HG03060 (cell line): ENCODE results near the gene DLG5.
A peak's percentile ranks its signal among the peaks of the same experiment; 100 is the strongest.

ENCODE experiments used
- ATAC-seq: cut with Tn5 transposase; IDR thresholded peaks from one replicate; pipeline ENCODE4 v1.9.1; 2021; ENCODE audit warnings: low read depth, moderate number of reproducible peaks; ENCODE audit not compliant: unreplicated experiment

DLG5 gene

GRCh38 chr10:77896058-77896457, 30.5 kb downstream of the DLG5 start:
- no peak for ATAC-seq

GRCh38 chr10:77894058-77894457, 32.5 kb downstream of the DLG5 start:
- ATAC-seq: no peak

- ATAC-seq: no peak
Measured at GRCh38 chr10:77893386-77893785, 33.2 kb downstream of the DLG5 start.

GRCh38 chr10:77892761-77893160, 33.8 kb downstream of the DLG5 start:
- ATAC-seq: no peak

GRCh38 chr10:77892021-77892739, 34.4 kb downstream of the DLG5 start:
- ATAC-seq: no peak

- no peak for ATAC-seq
Measured at GRCh38 chr10:77890097-77890496, 36.5 kb downstream of the DLG5 start.

GRCh38 chr10:77889277-77889903, 37.2 kb downstream of the DLG5 start:
- ATAC-seq: no peak

- ATAC-seq: no peak
Measured at GRCh38 chr10:77888356-77888703, 38.2 kb downstream of the DLG5 start.

- no peak for ATAC-seq
Measured at GRCh38 chr10:77887631-77888355, 38.8 kb downstream of the DLG5 start.

GRCh38 chr10:77886795-77887355, 39.7 kb downstream of the DLG5 start:
- no peak for ATAC-seq

- no peak for ATAC-seq
Measured at GRCh38 chr10:77884181-77884580, 42.4 kb downstream of the DLG5 start.

GRCh38 chr10:77881636-77882035, 44.9 kb downstream of the DLG5 start:
- no peak for ATAC-seq

- ATAC-seq: no peak
Measured at GRCh38 chr10:77881222-77881621, 45.3 kb downstream of the DLG5 start.

GRCh38 chr10:77879710-77880109, 46.8 kb downstream of the DLG5 start:
- no peak for ATAC-seq

- ATAC-seq: no peak
Measured at GRCh38 chr10:77879065-77879464, 47.5 kb downstream of the DLG5 start.

- ATAC-seq: no peak
Measured at GRCh38 chr10:77877441-77878344, 48.9 kb downstream of the DLG5 start.

GRCh38 chr10:77875730-77876129, 50.8 kb downstream of the DLG5 start:
- ATAC-seq: no peak

- no peak for ATAC-seq
Measured at GRCh38 chr10:77874872-77875271, 51.7 kb downstream of the DLG5 start.

- ATAC-seq: peak; percentile 67
Measured at GRCh38 chr10:77873536-77874380, 52.8 kb downstream of the DLG5 start.
